SIG-M5 (cell line): Measurements from ENCODE around the gene TRPM1.
"Not testable (repeated sequence)": the region's sequence is repeated elsewhere in the genome, so short reads cannot be mapped to it uniquely, and the experiment has no call there.

Source experiments
- DNase-seq: peaks from one replicate; lab custom pipeline; 2025; lab: John Stamatoyannopoulos, UW

The TRPM1 gene

GRCh38 chr15:31116423-31117030 lies 15.0 kb upstream of the TRPM1 start:
- no peak for DNase-seq

GRCh38 chr15:31111091-31111647 lies 9.6 kb upstream of the TRPM1 start:
- no peak for DNase-seq

GRCh38 chr15:31108836-31109235 lies 7.3 kb upstream of the TRPM1 start:
- DNase-seq: no peak

GRCh38 chr15:31106495-31107300 lies 5.2 kb upstream of the TRPM1 start:
- DNase-seq: peak; percentile 53

GRCh38 chr15:31104003-31104402 lies 2.5 kb upstream of the TRPM1 start:
- DNase-seq: no peak

- DNase-seq: no peak
Measured at GRCh38 chr15:31102374-31103342, 1.1 kb upstream of the TRPM1 start.

- no peak for DNase-seq
Measured at GRCh38 chr15:31102039-31102321, 455 bp upstream of the TRPM1 start.

GRCh38 chr15:31100738-31101137 lies 787 bp downstream of the TRPM1 start:
- DNase-seq: no peak

GRCh38 chr15:31098953-31099740 lies 2.4 kb downstream of the TRPM1 start:
- no peak for DNase-seq

- no peak for DNase-seq
Measured at GRCh38 chr15:31098491-31098917, 3.0 kb downstream of the TRPM1 start.

- no peak for DNase-seq
Measured at GRCh38 chr15:31096563-31096962, 5.0 kb downstream of the TRPM1 start.

GRCh38 chr15:31091481-31091880 lies 10.0 kb downstream of the TRPM1 start:
- DNase-seq: no peak

- DNase-seq: no peak
Measured at GRCh38 chr15:31090766-31091165, 10.8 kb downstream of the TRPM1 start.

GRCh38 chr15:31089368-31090047 lies 12.0 kb downstream of the TRPM1 start:
- no peak for DNase-seq

- DNase-seq: no peak
Measured at GRCh38 chr15:31088672-31089367, 12.7 kb downstream of the TRPM1 start.

GRCh38 chr15:31088041-31088440 lies 13.5 kb downstream of the TRPM1 start:
- DNase-seq: not testable (repeated sequence)

GRCh38 chr15:31086344-31086743 lies 15.2 kb downstream of the TRPM1 start:
- DNase-seq: no peak

GRCh38 chr15:31085359-31085758 lies 16.2 kb downstream of the TRPM1 start:
- no peak for DNase-seq

- no peak for DNase-seq
Measured at GRCh38 chr15:31084176-31084575, 17.3 kb downstream of the TRPM1 start.

- DNase-seq: no peak
Measured at GRCh38 chr15:31083370-31083780, 18.1 kb downstream of the TRPM1 start.
